Measurements from ENCODE around the gene CDC42BPA.

CDC42BPA gene

DNA sequence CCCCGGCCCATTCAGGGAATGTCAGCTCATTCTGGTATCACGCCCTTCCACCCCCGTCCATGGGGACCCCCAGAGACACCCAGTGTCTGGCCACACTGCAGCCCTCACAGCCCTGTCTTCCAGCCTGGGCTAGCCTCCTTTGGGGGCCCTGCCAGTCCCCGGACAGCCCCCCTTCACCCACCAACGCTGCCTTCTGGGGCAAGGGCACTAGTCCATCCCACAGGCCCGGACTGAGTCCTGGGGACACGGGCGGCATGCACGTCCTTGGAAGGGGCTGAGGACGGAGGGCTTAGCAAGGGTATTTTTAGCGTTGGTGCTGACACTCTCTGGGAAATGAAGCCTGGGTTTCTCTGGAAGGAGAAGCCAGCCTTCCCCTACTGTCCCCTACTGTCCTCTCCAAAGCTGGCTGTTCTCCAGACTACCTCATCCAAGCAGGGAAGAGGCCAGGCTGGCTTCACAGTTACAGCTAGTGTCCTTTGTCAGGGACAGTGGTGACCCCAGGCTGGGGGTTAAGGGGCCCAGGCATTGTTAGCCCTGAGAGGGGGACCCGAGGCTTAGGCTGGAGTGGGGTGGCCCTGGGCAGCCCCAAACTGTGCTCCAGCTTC is 338.7 kb downstream of the CDC42BPA start:
- no peak for TF ChIP-seq CTCF (conservative IDR thresholded peaks at IDR 0.05)

GRCh38 chr1:226979115-226979516 is 339.2 kb downstream of the CDC42BPA start:
- H3K27ac ChIP-seq: no peak overlapping the region
- TF ChIP-seq CTCF (conservative IDR thresholded peaks at IDR 0.05): no peak

More for the DNA sequence above, 338.7 kb downstream of the CDC42BPA start:
- H3K27ac ChIP-seq: no peak overlapping the region

GRCh38 chr1:226978432-226979114 is 339.7 kb downstream of the CDC42BPA start:
- TF ChIP-seq CTCF (conservative IDR thresholded peaks at IDR 0.05): no peak
- H3K27ac ChIP-seq: no peak overlapping the region

- TF ChIP-seq CTCF (conservative IDR thresholded peaks at IDR 0.05): no peak
- no peak overlapping the region for H3K27ac ChIP-seq
These were observed 340.5 kb downstream of the CDC42BPA start for GRCh38 chr1:226977643-226978431.

DNA sequence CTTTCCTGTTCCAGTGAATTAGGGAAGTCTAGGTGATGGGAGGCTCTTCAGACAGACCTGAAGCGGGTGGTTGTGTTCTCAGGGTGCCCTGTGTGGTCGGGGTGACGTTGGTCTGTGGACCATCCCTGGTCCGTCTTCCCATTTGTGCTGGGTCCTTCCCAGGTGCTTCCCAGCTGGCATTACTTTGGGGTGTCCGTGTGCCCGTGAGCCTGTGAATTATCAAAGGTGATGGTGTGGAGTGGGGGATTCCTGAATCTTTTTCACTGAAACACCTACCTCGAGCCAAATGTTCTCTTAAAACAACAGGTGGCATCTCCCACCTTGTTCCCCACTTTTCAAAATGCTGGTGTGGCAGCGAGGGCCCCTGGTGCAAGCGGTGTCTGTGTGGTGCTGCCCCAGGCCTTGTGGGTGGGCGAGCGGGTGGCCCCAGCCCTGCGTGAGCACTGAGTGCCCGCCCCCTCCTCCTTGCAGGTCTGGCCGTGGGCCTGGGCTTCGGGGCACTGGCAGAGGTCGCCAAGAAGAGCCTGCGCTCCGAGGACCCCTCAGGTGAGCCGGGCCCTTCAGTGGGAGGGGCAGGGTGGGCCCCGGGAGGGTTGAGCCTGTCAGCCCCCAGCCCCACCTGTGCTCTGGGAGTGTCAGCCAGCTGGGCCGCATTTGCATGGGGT is 341.2 kb downstream of the CDC42BPA start:
- TF ChIP-seq CTCF (conservative IDR thresholded peaks at IDR 0.05): no peak
- no peak overlapping the region for H3K27ac ChIP-seq

DNA sequence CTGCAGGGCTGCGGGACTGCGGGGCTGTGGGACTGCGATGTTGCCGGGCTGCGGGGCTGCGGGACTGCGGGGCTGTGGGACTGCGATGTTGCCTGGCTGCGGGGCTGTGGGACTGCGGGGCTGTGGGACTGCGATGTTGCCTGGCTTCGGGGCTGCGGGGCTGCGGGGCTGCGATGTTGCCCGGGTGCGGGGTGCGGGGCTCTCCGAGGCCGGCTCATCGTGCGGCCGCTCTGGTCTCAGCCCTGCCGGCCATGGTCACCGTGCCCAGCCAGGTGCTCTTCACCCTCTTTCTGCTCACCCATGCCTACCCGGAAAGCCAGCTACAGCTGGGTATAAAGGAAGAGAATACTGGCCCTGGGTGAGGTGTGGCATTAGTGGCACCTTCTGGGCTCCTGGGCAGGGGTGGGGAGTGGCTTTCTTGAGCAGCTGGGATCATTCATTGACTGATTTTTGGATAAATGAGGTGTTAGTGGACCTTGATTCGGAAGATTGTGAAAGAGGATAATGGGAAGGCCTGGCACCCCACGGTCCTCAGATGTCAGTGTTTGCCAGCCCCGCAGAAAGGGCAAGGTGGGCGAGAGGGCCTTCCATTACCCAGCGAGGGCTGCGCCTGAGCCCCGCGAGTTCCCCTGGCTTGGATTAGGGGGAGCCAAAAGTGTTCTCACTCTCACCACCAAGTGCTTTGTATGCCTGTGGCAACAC is 341.9 kb downstream of the CDC42BPA start:
- TF ChIP-seq CTCF (conservative IDR thresholded peaks at IDR 0.05): no peak

More for the DNA sequence above, 341.9 kb downstream of the CDC42BPA start:
- H3K27ac ChIP-seq: no peak overlapping the region

Data from VCaP (cell line).